HL-60 (cell line): ENCODE results near the gene KCNJ14.

Experiments
- CTCF ChIP-seq: IDR thresholded peaks from one replicate; pipeline ENCODE4 v1.5.1; 2011; ENCODE audit warnings: low read length, control low read depth, inconsistent platforms; ENCODE audit not compliant: insufficient read depth
- REST ChIP-seq: IDR thresholded peaks from 2 replicates; pipeline ENCODE4 v1.6.1; 2012; ENCODE audit warnings: low read depth; ENCODE audit not compliant: insufficient replicate concordance

GRCh38 chr19:48415806-48416221 lies 39.6 kb upstream of the KCNJ14 start:
- no peak for TF ChIP-seq CTCF
- TF ChIP-seq REST, result no peak
